Measurements from ENCODE around the gene POLR1F. TPM values are rescaled to one million over a fixed set of nuclear protein-coding genes. Genes with fewer than 3 reads are reported as not detected.

Gene POLR1F
- polyA plus RNA-seq, 1 donor (not counting 4 experiments of a cell fraction or from before 2014, with no cell fraction given) = 22.4 TPM

DNA sequence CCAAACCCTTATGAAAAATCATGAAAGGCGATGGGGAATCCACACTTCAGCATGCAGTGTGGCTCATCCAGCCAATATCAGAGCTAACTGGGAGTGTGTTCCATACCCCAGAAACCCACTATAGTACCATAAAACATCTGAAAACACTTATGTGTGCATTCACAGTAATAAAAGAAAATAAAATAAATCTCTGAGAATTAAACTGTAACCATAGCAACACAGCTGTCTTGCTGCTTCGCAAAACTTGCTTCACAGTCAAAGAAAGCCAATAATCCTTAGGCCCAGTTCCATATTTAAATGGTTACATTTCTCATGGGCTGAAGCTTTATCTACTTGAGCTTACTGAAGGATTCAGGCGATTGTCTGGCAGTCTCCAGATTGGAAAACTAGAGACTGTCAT lies 19.9 kb upstream of the POLR1F start:
- H3K9me1 ChIP-seq (ENCODE audit: control insufficient read depth, extremely low read depth, insufficient read depth, low read length) = no peaks in the 10 kb centered on the region
- peaks cover 4% of the 10 kb centered on the region for H3K27me3 ChIP-seq (ENCODE audit: control insufficient read depth, extremely low read depth, insufficient read depth, low read length)
- no peak overlapping the region for H2AFZ ChIP-seq (ENCODE audit: control insufficient read depth, low read length)
- DNase-seq (ENCODE audit: low read depth, low spot score) (no peak), FAIRE-seq (no peak)
- H3K4me2 ChIP-seq (ENCODE audit: control insufficient read depth, extremely low read depth, insufficient read depth, low read depth, low read length) = no peak overlapping the region
- H3K4me1 ChIP-seq (ENCODE audit: control insufficient read depth, extremely low read depth, insufficient read depth, low read length) = no peaks in the 10 kb centered on the region
- no peaks in the 10 kb centered on the region for H3K36me3 ChIP-seq (ENCODE audit: control insufficient read depth in 2 of 2, extremely low read depth in 1 of 2, insufficient read depth in 2 of 2, low read length in 2 of 2)
- no peak for TF ChIP-seq EZH2 (IDR thresholded peaks at IDR 0.05; ENCODE audit: low read length)
- TF ChIP-seq, protein P1, sequence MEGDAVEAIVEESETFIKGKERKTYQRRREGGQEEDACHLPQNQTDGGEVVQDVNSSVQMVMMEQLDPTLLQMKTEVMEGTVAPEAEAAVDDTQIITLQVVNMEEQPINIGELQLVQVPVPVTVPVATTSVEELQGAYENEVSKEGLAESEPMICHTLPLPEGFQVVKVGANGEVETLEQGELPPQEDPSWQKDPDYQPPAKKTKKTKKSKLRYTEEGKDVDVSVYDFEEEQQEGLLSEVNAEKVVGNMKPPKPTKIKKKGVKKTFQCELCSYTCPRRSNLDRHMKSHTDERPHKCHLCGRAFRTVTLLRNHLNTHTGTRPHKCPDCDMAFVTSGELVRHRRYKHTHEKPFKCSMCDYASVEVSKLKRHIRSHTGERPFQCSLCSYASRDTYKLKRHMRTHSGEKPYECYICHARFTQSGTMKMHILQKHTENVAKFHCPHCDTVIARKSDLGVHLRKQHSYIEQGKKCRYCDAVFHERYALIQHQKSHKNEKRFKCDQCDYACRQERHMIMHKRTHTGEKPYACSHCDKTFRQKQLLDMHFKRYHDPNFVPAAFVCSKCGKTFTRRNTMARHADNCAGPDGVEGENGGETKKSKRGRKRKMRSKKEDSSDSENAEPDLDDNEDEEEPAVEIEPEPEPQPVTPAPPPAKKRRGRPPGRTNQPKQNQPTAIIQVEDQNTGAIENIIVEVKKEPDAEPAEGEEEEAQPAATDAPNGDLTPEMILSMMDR (optimal IDR thresholded peaks at IDR 0.05 in 1 of 3, IDR thresholded peaks at IDR 0.05 in 1 of 3, conservative IDR thresholded peaks at IDR 0.05 in 1 of 3; ENCODE audit: extremely low read depth in 1 of 3, insufficient read depth in 2 of 3, low read length in 3 of 3) = no peak
- no peak overlapping the region for H3K9ac ChIP-seq (ENCODE audit: control insufficient read depth, extremely low read depth, insufficient read depth, low read length)
- dilution Hi-C loops (cut with MboI; ENCODE audit: extremely low pct_ligation_motif_present, low sequenced_read_pairs) = no loop called here
- no peak overlapping the region for H3K4me3 ChIP-seq (ENCODE audit: control insufficient read depth in 2 of 3, extremely low read depth in 1 of 3, insufficient read depth in 2 of 3, low read depth in 1 of 3, low read length in 3 of 3)
- H3K9me3 ChIP-seq (ENCODE audit: control insufficient read depth, low read depth, low read length) = no peaks in the 10 kb centered on the region
- H3K79me2 ChIP-seq (ENCODE audit: control insufficient read depth, insufficient read depth, low read length) = no peaks in the 10 kb centered on the region
- no peaks in the 10 kb centered on the region for H4K20me1 ChIP-seq (ENCODE audit: control insufficient read depth, extremely low read depth, insufficient read depth, low read length)
- no peak overlapping the region for H3K27ac ChIP-seq (ENCODE audit: control insufficient read depth, insufficient read depth, low read length)

DNA sequence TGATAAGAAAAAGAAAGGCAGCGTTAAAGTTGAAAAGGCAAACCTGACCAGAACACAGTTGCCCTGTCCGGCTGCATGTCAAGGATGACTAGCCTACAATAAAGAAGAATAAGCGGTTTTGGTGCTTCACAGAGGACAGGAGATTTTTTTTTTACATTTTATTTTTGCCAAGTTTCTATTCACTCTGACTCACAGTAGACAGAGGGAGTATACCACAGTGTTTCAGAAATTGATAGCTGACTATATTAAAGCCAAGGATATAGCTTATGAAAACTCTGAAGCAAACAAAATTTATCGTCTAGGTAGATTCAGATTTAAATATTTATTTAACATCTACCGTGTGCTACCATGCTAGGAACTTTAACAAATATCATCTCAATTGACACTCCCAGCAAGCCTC lies 16.9 kb upstream of the POLR1F start:
- Histone ChIP-seq H3K9me1 (ENCODE audit: control insufficient read depth, extremely low read depth, insufficient read depth, low read length) (no peaks in the 10 kb centered on the region), H3K27me3 (ENCODE audit: control insufficient read depth, extremely low read depth, insufficient read depth, low read length) (peaks cover 4% of the 10 kb centered on the region), H3K79me2 (ENCODE audit: control insufficient read depth, insufficient read depth, low read length) (no peaks in the 10 kb centered on the region), H3K4me2 (ENCODE audit: control insufficient read depth, extremely low read depth, insufficient read depth, low read depth, low read length) (no peak overlapping the region), H3K36me3 (ENCODE audit: control insufficient read depth in 2 of 2, extremely low read depth in 1 of 2, insufficient read depth in 2 of 2, low read length in 2 of 2) (no peaks in the 10 kb centered on the region), H2AFZ (ENCODE audit: control insufficient read depth, low read length) (no peak overlapping the region), H3K27ac (ENCODE audit: control insufficient read depth, insufficient read depth, low read length) (no peak overlapping the region), H4K20me1 (ENCODE audit: control insufficient read depth, extremely low read depth, insufficient read depth, low read length) (no peaks in the 10 kb centered on the region), H3K9me3 (ENCODE audit: control insufficient read depth, low read depth, low read length) (no peaks in the 10 kb centered on the region), H3K9ac (ENCODE audit: control insufficient read depth, extremely low read depth, insufficient read depth, low read length) (no peak overlapping the region), H3K4me1 (ENCODE audit: control insufficient read depth, extremely low read depth, insufficient read depth, low read length) (no peaks in the 10 kb centered on the region), H3K4me3 (ENCODE audit: control insufficient read depth in 2 of 3, extremely low read depth in 1 of 3, insufficient read depth in 2 of 3, low read depth in 1 of 3, low read length in 3 of 3) (no peak overlapping the region)
- FAIRE-seq = no peak
- no peak for DNase-seq (ENCODE audit: low read depth, low spot score)
- no peak for TF ChIP-seq EZH2 (IDR thresholded peaks at IDR 0.05; ENCODE audit: low read length)
- TF ChIP-seq, protein P1 (optimal IDR thresholded peaks at IDR 0.05 in 1 of 3, IDR thresholded peaks at IDR 0.05 in 1 of 3, conservative IDR thresholded peaks at IDR 0.05 in 1 of 3; ENCODE audit: extremely low read depth in 1 of 3, insufficient read depth in 2 of 3, low read length in 3 of 3) = no peak
- dilution Hi-C loops (cut with MboI; ENCODE audit: extremely low pct_ligation_motif_present, low sequenced_read_pairs) = no loop called here

Measured in keratinocyte (primary cell).